Suprapubic skin (tissue), 4 donors: ENCODE measurements around the gene NDUFS8. TPM values are rescaled to one million over a fixed set of nuclear protein-coding genes. Genes with fewer than 3 reads are reported as not detected.

ENCODE experiments used
- DNase-seq, 2 donors: peaks; one replicate each; pipeline ENCODE4 v3.0.0-alpha.2; 2019; ENCODE audit warnings: low spot score in 2 of 2
- H3K27ac ChIP-seq: fragments of 200-600 bp; sonication (generic); one replicate; pipeline ENCODE4 v1.5.1; 2019
- H3K27me3 ChIP-seq: fragments of 200-600 bp; sonication (generic); one replicate; pipeline ENCODE4 v1.5.1; 2019
- H3K36me3 ChIP-seq: fragments of 200-600 bp; sonication (generic); one replicate; pipeline ENCODE4 v1.5.1; 2019
- H3K4me1 ChIP-seq: fragments of 200-600 bp; sonication (generic); one replicate; pipeline ENCODE4 v1.5.1; 2019
- H3K4me3 ChIP-seq: fragments of 200-600 bp; sonication (generic); one replicate; pipeline ENCODE4 v1.5.1; 2019; ENCODE audit warnings: mild to moderate bottlenecking
- H3K9me3 ChIP-seq: fragments of 200-600 bp; sonication (generic); one replicate; pipeline ENCODE4 v1.5.1; 2019
- CTCF ChIP-seq, 2 donors: fragments of 200-600 bp in 1 of 2; fragments of 450-650 bp in 1 of 2; sonication (generic) in 1 of 2; IDR thresholded peaks; one replicate each; pipeline ENCODE4 v1.5.1; 2016 to 2019; ENCODE audit warnings: antibody characterized with exemption in 2 of 2, mild to moderate bottlenecking in 1 of 2, moderate library complexity in 1 of 2
- EP300 ChIP-seq: sonication (generic); formaldehyde crosslinking; IDR thresholded peaks from one replicate; pipeline ENCODE4 v1.6.1; 2017; ENCODE audit warnings: antibody characterized with exemption
- POLR2A ChIP-seq, 2 donors: fragments of 450-650 bp; IDR thresholded peaks; one replicate each; pipeline ENCODE4 v1.6.1; 2017; ENCODE audit warnings: antibody characterized with exemption in 2 of 2, mild to moderate bottlenecking in 2 of 2, moderate library complexity in 2 of 2
- POLR2AphosphoS5 ChIP-seq, 3 donors: sonication (generic); formaldehyde crosslinking; IDR thresholded peaks; one replicate each; pipeline ENCODE4 v1.6.1; 2017; ENCODE audit warnings: antibody characterized with exemption in 3 of 3
- WGBS: methylation state at CpG from one replicate; pipeline ENCODE4 v1.1.5; 2018; 5-methylcytosine and 5-hydroxymethylcytosine counted together
- total RNA-seq, 4 donors: library from RNA; depleted of rRNA; stranded (reverse); fragments of >200 nt; gene quantifications; one replicate each; pipeline ENCODE4 v1.1.0, GENCODE V29; 2016

Gene NDUFS8
- total RNA-seq, 4 donors from 2014 or later: 90.8 to 155 (median 148) TPM

GRCh38 chr11:68077617-68078582 lies 47.4 kb downstream of the NDUFS8 start:
- H3K4me3 ChIP-seq: no peak overlapping the region
- no peak for DNase-seq
- 78% methylated on average over 8 of the region's 8 CpGs for WGBS

GRCh38 chr11:68080860-68081259 lies 50.4 kb downstream of the NDUFS8 start:
- peaks cover 5% of the 10 kb centered on the region for H3K4me1 ChIP-seq
- DNase-seq: no peak
- TF ChIP-seq POLR2A (IDR thresholded peaks at IDR 0.05): no peak
- TF ChIP-seq EP300: no peak
- TF ChIP-seq POLR2AphosphoS5 (IDR thresholded peaks at IDR 0.05): no peak
- no peak for TF ChIP-seq CTCF (IDR thresholded peaks at IDR 0.05)
- H3K9me3 ChIP-seq: no peaks in the 10 kb centered on the region
- H3K27me3 ChIP-seq: no peaks in the 10 kb centered on the region
- no peak overlapping the region for H3K4me3 ChIP-seq
- H3K27ac ChIP-seq: no peak overlapping the region
- 94% methylated on average over 7 of the region's 8 CpGs for WGBS
- peaks cover 5% of the 10 kb centered on the region for H3K36me3 ChIP-seq

More at GRCh38 chr11:68077617-68078582, 47.4 kb downstream of the NDUFS8 start:
- Histone ChIP-seq H3K9me3 (no peaks in the 10 kb centered on the region), H3K4me1 (peaks cover 5% of the 10 kb centered on the region), H3K36me3 (peaks cover 9% of the 10 kb centered on the region), H3K27me3 (no peaks in the 10 kb centered on the region), H3K27ac (no peak overlapping the region)
- TF ChIP-seq POLR2A (IDR thresholded peaks at IDR 0.05) (no peak), POLR2AphosphoS5 (IDR thresholded peaks at IDR 0.05) (no peak), EP300 (no peak), CTCF (IDR thresholded peaks at IDR 0.05) (no peak)

- DNase-seq: no peak
- no peak overlapping the region for H3K4me3 ChIP-seq
- no peaks in the 10 kb centered on the region for H3K27me3 ChIP-seq
- H3K4me1 ChIP-seq: peaks cover 5% of the 10 kb centered on the region
- no peak for TF ChIP-seq POLR2A (IDR thresholded peaks at IDR 0.05)
- TF ChIP-seq POLR2AphosphoS5 (IDR thresholded peaks at IDR 0.05): no peak
- TF ChIP-seq CTCF (IDR thresholded peaks at IDR 0.05): no peak
- 86% methylated on average over 9 of the region's 9 CpGs for whole genome bisulfite sequencing
- peaks cover 5% of the 10 kb centered on the region for H3K36me3 ChIP-seq
- H3K27ac ChIP-seq: no peak overlapping the region
- H3K9me3 ChIP-seq: no peaks in the 10 kb centered on the region
Observed at GRCh38 chr11:68081691-68082090, 51.2 kb downstream of the NDUFS8 start.

GRCh38 chr11:68082481-68082880 lies 52.0 kb downstream of the NDUFS8 start:
- 62% methylated on average over 3 of the region's 3 CpGs for WGBS
- Histone ChIP-seq H3K27ac (no peak overlapping the region), H3K27me3 (no peaks in the 10 kb centered on the region), H3K9me3 (no peaks in the 10 kb centered on the region), H3K36me3 (peaks cover 5% of the 10 kb centered on the region), H3K4me3 (no peak overlapping the region), H3K4me1 (peaks cover 5% of the 10 kb centered on the region)
- no peak for DNase-seq
- TF ChIP-seq CTCF (IDR thresholded peaks at IDR 0.05): no peak
- no peak for TF ChIP-seq POLR2A (IDR thresholded peaks at IDR 0.05)
- no peak for TF ChIP-seq EP300
- no peak for TF ChIP-seq POLR2AphosphoS5 (IDR thresholded peaks at IDR 0.05)

GRCh38 chr11:68083517-68083916 lies 53.0 kb downstream of the NDUFS8 start:
- WGBS: 98% methylated on average over 3 of the region's 3 CpGs
- Histone ChIP-seq H3K36me3 (peaks cover 5% of the 10 kb centered on the region), H3K4me1 (no peaks in the 10 kb centered on the region), H3K27ac (no peak overlapping the region), H3K9me3 (no peaks in the 10 kb centered on the region), H3K4me3 (no peak overlapping the region), H3K27me3 (no peaks in the 10 kb centered on the region)
- TF ChIP-seq EP300: no peak
- TF ChIP-seq POLR2A (IDR thresholded peaks at IDR 0.05): no peak
- TF ChIP-seq POLR2AphosphoS5 (IDR thresholded peaks at IDR 0.05): no peak
- no peak for TF ChIP-seq CTCF (IDR thresholded peaks at IDR 0.05)
- no peak for DNase-seq
